ENCODE measurements around the gene HYAL2.
"Not testable (repeated sequence)": the region's sequence is repeated elsewhere in the genome, so short reads cannot be mapped to it uniquely, and the experiment has no call there.

HYAL2 gene

GRCh38 chr3:50316657-50317242 is 5.8 kb downstream of the HYAL2 start:
- TF ChIP-seq CTCF (IDR thresholded peaks at IDR 0.05; ENCODE audit: extremely low read depth, insufficient read depth, missing control alignments) = no peak
- DNase-seq (ENCODE audit: low spot score) = no peak
- in situ Hi-C loops (cut with MboI; ENCODE audit: low pct_unique_long_range_greater_than_20kb, low sequenced_read_pairs, unreplicated experiment) = no loop called here

DNA sequence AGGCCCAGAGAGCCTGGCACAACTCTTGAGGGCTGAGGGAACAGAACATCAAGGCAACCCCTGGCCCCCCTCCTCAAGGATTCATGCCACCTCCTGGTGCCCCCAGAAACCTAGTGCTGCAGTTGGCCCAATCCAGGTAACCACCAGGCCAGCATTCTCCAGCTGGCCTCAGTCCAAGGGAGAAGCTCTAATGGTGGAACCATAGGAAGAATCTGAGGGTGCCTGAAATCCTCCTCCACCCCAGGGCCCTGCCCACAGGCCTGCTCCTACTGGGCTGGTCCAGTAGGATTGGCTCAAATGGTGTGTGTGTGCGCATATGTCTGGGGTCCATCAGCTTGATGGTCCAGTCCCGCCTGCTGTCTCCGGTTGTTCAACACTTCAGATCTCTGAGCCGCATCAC is 7.7 kb downstream of the HYAL2 start:
- in situ Hi-C loops (cut with MboI; ENCODE audit: low pct_unique_long_range_greater_than_20kb, low sequenced_read_pairs, unreplicated experiment) = no loop called here
- TF ChIP-seq CTCF (IDR thresholded peaks at IDR 0.05; ENCODE audit: extremely low read depth, insufficient read depth, missing control alignments) = no peak
- no peak for DNase-seq (ENCODE audit: low spot score)

DNA sequence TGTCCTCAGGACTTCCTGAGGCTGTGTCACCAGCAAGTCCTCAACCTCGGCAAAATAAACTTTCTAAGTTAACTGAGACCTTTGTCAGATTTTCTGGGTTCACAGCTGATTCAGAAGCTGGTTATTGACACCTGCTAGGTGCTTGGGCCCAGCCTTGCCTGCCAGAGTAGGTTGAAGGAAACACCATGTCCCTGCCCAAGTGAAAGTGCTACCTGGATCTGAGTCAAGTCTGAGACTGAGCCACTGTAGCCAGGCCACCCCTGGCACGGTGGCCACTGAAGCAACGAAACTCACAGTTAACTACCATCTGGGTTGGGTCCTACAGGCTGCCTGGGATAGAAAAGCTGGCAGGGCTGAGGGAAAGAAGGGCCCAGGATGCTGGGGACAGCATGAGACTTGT is 8.2 kb downstream of the HYAL2 start:
- in situ Hi-C loops (cut with MboI; ENCODE audit: low pct_unique_long_range_greater_than_20kb, low sequenced_read_pairs, unreplicated experiment) = no loop called here
- no peak for TF ChIP-seq CTCF (IDR thresholded peaks at IDR 0.05; ENCODE audit: extremely low read depth, insufficient read depth, missing control alignments)

DNA sequence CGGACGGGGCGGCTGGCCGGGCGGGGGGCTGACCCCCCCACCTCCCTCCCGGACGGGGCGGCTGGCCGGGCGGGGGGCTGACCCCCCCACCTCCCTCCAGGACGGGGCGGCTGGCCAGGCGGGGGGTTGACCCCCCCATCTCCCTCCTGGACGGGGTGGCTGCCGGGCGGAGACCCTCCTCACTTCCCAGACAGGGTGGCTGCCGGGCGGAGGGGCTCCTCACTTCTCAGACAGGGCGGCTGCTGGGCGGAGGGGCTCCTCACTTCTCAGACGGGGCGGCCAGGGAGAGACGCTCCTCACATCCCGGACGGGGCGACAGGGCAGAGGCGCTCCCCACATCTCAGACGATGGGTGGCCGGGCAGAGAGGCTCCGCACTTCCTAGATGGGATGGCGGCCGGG is 10.5 kb downstream of the HYAL2 start:
- DNase-seq (ENCODE audit: low spot score); in situ Hi-C loops (cut with MboI; ENCODE audit: low pct_unique_long_range_greater_than_20kb, low sequenced_read_pairs, unreplicated experiment): not testable (repeated sequence)

More for the DNA sequence above, 8.2 kb downstream of the HYAL2 start:
- no peak for DNase-seq (ENCODE audit: low spot score)

DNA sequence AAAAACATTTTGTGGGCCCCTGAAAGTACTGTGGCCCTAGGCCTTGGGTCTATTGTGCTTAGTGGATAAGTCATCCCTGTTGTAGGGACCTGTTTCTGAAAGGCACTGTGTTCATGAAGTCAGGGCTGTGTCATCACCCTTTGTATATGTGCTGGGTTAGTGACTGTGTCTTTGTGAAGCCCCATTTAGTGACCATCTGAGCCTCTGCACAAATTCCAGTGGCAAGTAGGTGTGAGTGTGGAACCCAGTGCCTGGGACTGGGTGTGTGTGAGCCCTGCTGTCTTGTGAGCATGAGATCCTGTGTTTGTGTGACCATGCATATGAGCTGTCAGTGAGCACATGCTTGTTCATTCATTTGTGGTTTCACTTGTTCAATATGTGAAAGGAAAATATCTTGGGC is 17.9 kb downstream of the HYAL2 start:
- in situ Hi-C loops (cut with MboI; ENCODE audit: low pct_unique_long_range_greater_than_20kb, low sequenced_read_pairs, unreplicated experiment) = no loop called here
- TF ChIP-seq CTCF (IDR thresholded peaks at IDR 0.05; ENCODE audit: extremely low read depth, insufficient read depth, missing control alignments) = no peak
- no peak for DNase-seq (ENCODE audit: low spot score)

DNA sequence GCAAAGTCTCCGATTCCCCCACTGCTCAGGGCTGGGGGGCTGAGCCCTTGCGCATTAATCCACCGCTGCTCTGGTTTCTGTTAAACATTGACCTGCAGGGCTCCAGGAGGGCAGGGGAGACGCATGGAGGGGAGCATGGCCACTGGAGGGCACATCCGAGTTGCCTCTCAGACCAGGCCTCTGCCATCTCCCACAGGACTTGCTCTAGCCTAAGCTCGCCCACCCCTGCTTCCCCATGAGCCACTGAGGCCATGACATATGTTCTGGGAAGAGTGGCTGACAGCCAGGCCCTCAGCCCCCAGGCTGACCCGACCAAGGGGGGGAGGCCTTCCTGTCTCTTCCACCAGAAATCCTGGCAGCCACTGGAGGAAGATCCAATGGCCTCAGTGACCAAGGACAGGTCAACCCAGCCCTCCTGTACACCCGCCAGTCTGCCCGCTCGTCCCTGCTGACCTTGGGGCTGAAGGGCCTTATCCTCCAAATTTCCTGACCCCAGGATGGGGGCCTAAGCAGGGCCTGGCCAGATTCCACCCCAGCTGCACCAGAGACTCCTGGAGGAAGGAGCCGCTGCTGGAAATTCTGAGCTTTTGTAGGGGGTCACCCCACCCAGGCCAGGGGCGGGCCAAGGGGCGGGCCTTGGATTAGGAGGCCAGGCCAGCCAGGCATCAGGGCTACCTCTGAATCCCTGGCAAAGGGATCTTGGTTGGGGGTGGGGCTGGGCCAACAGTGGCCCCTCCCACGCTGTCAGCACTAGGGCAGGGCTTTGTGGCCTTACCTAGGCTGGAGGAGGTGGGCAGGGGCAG is 19.3 kb downstream of the HYAL2 start, which contains the start of gene HYAL1:
HYAL1 (minus strand) TSS at position 562 of the 803 bp plus-strand sequence. CDS start 618 bp downstream, outside the sequence.
- in situ Hi-C loops (cut with MboI; ENCODE audit: low pct_unique_long_range_greater_than_20kb, low sequenced_read_pairs, unreplicated experiment) = no loop called here
- no peak for DNase-seq (ENCODE audit: low spot score)

More for the DNA sequence above, 19.3 kb downstream of the HYAL2 start, which contains the start of gene HYAL1:
- TF ChIP-seq CTCF (IDR thresholded peaks at IDR 0.05; ENCODE audit: extremely low read depth, insufficient read depth, missing control alignments) = no peak

Measured in GM13977 (cell line).